Mammary epithelial cell (primary cell): Measurements from ENCODE around the gene TBXAS1.

ENCODE experiments used
- CTCF ChIP-seq, 2 donors: IDR thresholded peaks in 1 of 2; conservative IDR thresholded peaks in 1 of 2; 2 replicates each; pipeline ENCODE4 v1.5.1; 2011 to 2012; ENCODE audit warnings: inconsistent platforms in 2 of 2, low read length in 2 of 2, mild to moderate bottlenecking in 2 of 2, control low read depth in 1 of 2, low read depth in 1 of 2; ENCODE audit not compliant: insufficient read depth in 1 of 2; ENCODE audit errors: extremely low read depth in 1 of 2
- EZH2 ChIP-seq: IDR thresholded peaks from 2 replicates; pipeline ENCODE4 v1.6.1; 2012; ENCODE audit warnings: low read length, inconsistent platforms, borderline replicate concordance

- TF ChIP-seq CTCF (conservative IDR thresholded peaks at IDR 0.05 in 1 of 2, IDR thresholded peaks at IDR 0.05 in 1 of 2; ENCODE audit: extremely low read depth in 1 of 2, insufficient read depth in 1 of 2, low read depth in 1 of 2, low read length in 2 of 2) (no peak), EZH2 (no peak)
Measured at GRCh38 chr7:139866047-139866837, 37.2 kb downstream of the TBXAS1 start.
